ENCODE results near the gene RUNX2. TPM values are rescaled to one million over a fixed set of nuclear protein-coding genes. Genes with fewer than 3 reads are reported as not detected.

Gene RUNX2
- total RNA-seq, 4 donors from 2014 or later = 0.65 to 2.4 (median 1.3) TPM

- TF ChIP-seq CTCF (IDR thresholded peaks at IDR 0.05) = no peak
- no peak for ATAC-seq (ENCODE audit: low FRiP score)
- DNase-seq (ENCODE audit: low spot score) = no peak
These were observed 194.4 kb downstream of the RUNX2 start for GRCh38 chr6:45522486-45522885.

GRCh38 chr6:45527210-45527609, 199.1 kb downstream of the RUNX2 start:
- DNase-seq (ENCODE audit: low spot score) = no peak
- no peak for TF ChIP-seq CTCF (IDR thresholded peaks at IDR 0.05)
- ATAC-seq (ENCODE audit: low FRiP score) = no peak

GRCh38 chr6:45531999-45532595, 204.0 kb downstream of the RUNX2 start:
- ATAC-seq (ENCODE audit: low FRiP score) = no peak
- no peak for DNase-seq (ENCODE audit: low spot score)
- TF ChIP-seq CTCF (IDR thresholded peaks at IDR 0.05) = no peak

GRCh38 chr6:45532721-45533210, 204.6 kb downstream of the RUNX2 start:
- TF ChIP-seq CTCF (IDR thresholded peaks at IDR 0.05) = no peak
- DNase-seq (ENCODE audit: low spot score) = no peak
- no peak for ATAC-seq (ENCODE audit: low FRiP score)

DNA sequence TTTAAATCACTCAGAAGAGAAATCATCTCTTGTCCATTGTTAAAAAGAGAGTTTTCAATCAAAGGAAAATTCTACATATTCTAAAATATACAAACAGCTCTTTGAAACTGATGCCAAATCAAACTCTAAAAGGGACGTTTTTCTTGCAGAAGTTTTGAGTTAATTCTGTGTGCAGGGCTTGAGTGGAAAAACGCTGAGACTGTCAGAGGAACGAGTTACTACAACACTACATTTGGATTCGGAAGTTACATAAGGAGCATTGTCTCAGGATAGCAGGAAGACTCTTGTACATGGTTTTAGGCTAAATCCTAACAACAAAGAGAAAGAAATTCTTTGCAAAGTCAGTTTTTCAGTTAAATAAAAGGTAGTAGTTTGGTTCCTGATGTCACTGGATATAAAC, 205.3 kb downstream of the RUNX2 start:
- TF ChIP-seq CTCF (IDR thresholded peaks at IDR 0.05) = no peak
- ATAC-seq (ENCODE audit: low FRiP score) (no peak), DNase-seq (ENCODE audit: low spot score) (no peak)

GRCh38 chr6:45535933-45536332, 207.8 kb downstream of the RUNX2 start:
- DNase-seq (ENCODE audit: low spot score) = no peak
- ATAC-seq (ENCODE audit: low FRiP score) = no peak
- TF ChIP-seq CTCF (IDR thresholded peaks at IDR 0.05) = no peak

DNA sequence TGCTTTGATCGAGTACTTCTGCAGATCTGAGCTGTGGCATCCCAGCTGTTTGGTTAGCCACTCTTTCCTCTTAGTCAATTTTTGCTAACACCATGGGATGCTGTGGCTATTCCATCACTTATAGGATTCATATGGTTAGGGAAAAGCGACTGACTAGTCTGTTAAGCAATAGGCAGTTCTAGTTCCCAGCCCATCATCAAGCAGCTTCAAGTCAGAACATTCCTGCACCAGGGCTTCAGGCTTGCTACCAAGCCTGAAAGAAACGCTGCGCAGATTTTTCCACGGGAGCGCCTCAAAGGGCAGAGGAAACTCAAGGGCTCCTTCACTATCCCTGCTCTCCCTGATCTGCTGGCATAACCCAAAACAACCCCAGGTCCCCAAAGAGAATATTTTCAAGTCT, 209.4 kb downstream of the RUNX2 start:
- TF ChIP-seq CTCF (IDR thresholded peaks at IDR 0.05) = no peak
- no peak for DNase-seq (ENCODE audit: low spot score)
- no peak for ATAC-seq (ENCODE audit: low FRiP score)

All from omental fat pad (tissue), 4 donors.